ENCODE results near the gene ASPDH.
"Not testable (repeated sequence)": the region's sequence is repeated elsewhere in the genome, so short reads cannot be mapped to it uniquely, and the experiment has no call there.

ASPDH gene

DNA sequence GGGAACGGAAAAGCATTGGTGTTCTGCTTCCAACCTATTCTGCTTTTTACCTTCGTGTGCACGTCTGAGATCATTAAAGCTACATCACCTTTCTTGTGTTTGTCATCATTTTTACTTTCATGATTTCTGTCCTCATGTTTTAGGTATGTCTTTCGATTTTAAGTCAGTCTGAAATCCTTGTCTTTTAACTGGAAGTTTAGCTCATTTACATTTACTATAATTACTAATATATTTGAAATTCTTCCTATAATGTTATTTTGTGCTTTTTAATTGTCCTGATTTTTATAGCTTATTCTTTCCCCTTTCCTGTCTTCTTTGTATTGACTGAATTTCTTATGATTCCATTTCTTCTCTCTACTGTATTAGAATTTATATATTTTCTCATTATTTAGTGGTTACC is 19.2 kb upstream of the ASPDH start:
- TF ChIP-seq, protein P1, sequence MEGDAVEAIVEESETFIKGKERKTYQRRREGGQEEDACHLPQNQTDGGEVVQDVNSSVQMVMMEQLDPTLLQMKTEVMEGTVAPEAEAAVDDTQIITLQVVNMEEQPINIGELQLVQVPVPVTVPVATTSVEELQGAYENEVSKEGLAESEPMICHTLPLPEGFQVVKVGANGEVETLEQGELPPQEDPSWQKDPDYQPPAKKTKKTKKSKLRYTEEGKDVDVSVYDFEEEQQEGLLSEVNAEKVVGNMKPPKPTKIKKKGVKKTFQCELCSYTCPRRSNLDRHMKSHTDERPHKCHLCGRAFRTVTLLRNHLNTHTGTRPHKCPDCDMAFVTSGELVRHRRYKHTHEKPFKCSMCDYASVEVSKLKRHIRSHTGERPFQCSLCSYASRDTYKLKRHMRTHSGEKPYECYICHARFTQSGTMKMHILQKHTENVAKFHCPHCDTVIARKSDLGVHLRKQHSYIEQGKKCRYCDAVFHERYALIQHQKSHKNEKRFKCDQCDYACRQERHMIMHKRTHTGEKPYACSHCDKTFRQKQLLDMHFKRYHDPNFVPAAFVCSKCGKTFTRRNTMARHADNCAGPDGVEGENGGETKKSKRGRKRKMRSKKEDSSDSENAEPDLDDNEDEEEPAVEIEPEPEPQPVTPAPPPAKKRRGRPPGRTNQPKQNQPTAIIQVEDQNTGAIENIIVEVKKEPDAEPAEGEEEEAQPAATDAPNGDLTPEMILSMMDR (conservative IDR thresholded peaks at IDR 0.05), result no peak
- no peak overlapping the region for H3K27ac ChIP-seq

- no peak overlapping the region for H3K27ac ChIP-seq
- TF ChIP-seq, protein P1 (conservative IDR thresholded peaks at IDR 0.05), result no peak
Measured at GRCh38 chr19:50531171-50531612, 17.5 kb upstream of the ASPDH start.

DNA sequence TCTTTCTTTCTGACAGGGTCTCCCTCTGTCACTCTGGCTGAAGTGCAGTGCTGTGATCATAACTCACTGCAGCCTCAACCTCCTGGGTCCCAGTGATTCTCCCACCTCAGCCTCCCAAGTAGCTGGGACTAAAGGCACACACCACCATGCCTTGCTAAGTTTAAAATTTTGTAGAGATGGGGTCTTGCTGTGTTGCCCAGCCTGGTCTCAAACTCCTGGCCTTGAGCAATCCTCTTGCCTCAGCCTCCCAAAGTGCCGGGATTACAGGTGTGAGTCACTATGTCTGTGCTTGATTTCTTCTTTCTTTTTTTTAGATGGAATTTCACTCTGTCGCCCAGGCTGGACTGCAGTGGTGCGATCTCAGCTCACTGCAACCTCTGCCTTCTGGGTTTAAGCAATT is 14.3 kb upstream of the ASPDH start:
- H3K27ac ChIP-seq, result not testable (repeated sequence)

DNA sequence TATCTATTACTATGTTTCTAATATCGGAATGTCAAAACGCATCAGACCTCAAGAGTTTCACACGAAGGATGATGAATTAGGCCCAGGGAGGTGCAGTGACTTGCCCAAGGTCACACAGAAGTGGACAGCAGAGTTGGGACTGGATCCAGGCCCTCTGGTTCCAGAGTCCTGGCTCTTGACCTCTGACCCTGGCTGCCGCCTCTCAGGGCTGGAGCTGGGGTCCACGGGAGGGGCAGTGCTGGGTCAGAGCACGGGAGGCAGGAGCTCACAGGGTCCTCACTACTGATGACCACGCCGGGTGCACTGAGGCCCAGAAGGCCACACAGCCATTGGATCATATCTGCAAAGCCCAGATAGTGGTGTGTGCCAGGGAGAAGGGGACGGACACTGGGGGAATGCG is 9.2 kb upstream of the ASPDH start:
- TF ChIP-seq, protein P1 (conservative IDR thresholded peaks at IDR 0.05), result no peak

GRCh38 chr19:50520822-50521465 is 7.2 kb upstream of the ASPDH start:
- no peak overlapping the region for H3K27ac ChIP-seq
- TF ChIP-seq, protein P1 (conservative IDR thresholded peaks at IDR 0.05), result no peak

More for the DNA sequence above, 9.2 kb upstream of the ASPDH start:
- no peak overlapping the region for H3K27ac ChIP-seq

DNA sequence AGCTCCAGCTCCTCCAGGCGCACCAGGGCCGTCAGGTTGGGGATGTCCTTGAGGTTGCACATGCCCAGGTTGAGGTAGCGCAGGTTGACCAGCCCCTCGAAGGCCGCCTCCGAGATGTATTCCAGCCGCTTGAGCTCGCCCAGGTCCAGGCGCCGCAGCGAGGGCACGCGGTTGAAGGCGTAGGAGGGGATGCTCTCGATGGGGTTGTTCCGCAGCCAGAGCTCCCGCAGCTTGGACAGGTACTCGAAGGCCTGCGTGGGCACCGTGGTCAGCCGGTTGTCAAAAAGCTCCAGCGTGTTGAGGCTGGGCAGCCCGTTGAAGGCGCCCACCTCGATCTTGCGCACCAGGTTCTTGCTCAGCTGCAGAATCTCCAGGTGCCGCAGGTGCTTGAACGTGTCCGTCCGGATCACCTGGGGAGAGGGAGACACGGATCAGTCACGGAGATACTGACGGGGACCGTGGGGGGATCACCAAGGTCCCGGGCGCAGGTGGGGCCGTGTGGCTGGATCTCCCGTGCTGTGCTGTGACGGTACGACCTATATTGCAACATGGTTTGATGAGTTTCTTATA is 5.4 kb upstream of the ASPDH start:
- H3K27ac ChIP-seq, result no peak overlapping the region
- TF ChIP-seq, protein P1 (conservative IDR thresholded peaks at IDR 0.05), result no peak

DNA sequence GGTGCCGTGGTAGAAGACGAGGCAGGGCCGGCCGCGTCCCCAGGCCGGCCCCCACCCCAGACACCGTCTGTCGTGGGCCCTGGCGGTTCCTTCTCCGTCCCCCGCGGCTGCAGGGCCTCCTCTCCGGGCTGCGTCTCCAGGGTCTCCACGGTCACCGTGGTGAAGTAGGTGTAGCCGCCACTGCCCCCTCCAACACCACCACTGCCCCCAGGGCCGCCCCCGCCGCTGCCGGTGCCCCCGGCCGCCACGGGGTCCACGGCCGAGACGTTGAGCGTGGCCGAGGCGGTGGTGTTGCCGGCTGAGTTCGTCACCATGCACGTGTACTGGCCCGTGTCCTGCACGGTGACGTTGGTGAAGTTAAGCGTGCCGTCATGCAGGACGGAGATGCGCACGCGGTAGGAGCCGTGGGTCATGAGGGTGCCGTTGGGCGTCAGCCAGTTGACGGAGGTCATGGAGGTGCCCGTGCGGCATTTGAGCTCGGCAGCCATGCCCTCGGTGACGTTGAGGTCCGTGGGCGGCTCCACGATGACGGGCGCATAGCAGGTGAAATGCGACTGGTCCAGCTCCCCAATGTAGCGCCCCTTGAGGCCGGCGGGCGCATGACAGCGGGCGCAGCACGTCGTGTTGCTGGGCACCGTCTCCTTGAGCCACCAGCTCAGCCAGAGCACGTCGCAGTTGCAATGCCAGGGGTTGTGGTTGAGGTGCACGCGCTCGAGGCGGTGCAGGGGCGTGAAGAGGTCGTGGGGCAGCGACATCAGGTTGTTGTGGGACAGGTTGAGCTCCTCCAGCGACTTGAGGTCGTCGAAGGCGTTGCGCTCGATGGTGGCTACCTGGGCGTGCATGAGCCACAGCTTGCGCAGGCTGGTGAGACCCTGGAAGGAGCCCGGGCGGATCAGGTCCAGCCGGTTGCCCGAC is 4.6 kb upstream of the ASPDH start:
- TF ChIP-seq, protein P1 (conservative IDR thresholded peaks at IDR 0.05), result no peak
- no peak overlapping the region for H3K27ac ChIP-seq

Measured in VCaP (cell line).